AG10803 (cell line): ENCODE data around the gene CLDN16.

Source experiments
- DNase-seq: peaks from one replicate; pipeline ENCODE4 v3.0.0; 2010; ENCODE audit warnings: low read depth
- H3K4me3 ChIP-seq: 2 replicates; pipeline ENCODE4 v1.5.1; 2011; ENCODE audit warnings: mild to moderate bottlenecking, low read length, control low read depth
- CTCF ChIP-seq: conservative IDR thresholded peaks from 2 replicates; pipeline ENCODE4 v1.5.1; 2011; ENCODE audit warnings: mild to moderate bottlenecking, low read length, control low read depth, inconsistent platforms

CLDN16 gene

GRCh38 chr3:190385731-190386688 is 2.0 kb upstream of the CLDN16 start:
- DNase-seq, result peak; percentile 93
- TF ChIP-seq CTCF, result no peak
- H3K4me3 ChIP-seq, result no peak overlapping the region

GRCh38 chr3:190388703-190389102 is 740 bp downstream of the CLDN16 start:
- no peak for DNase-seq
- no peak overlapping the region for H3K4me3 ChIP-seq
- no peak for TF ChIP-seq CTCF

GRCh38 chr3:190396001-190396400 is 8.0 kb downstream of the CLDN16 start:
- no peak overlapping the region for H3K4me3 ChIP-seq
- no peak for DNase-seq
- no peak for TF ChIP-seq CTCF

- no peak overlapping the region for H3K4me3 ChIP-seq
- TF ChIP-seq CTCF, result no peak
- no peak for DNase-seq
Measured at GRCh38 chr3:190397889-190398288, 9.9 kb downstream of the CLDN16 start.

- no peak for DNase-seq
- TF ChIP-seq CTCF, result no peak
- H3K4me3 ChIP-seq, result no peak overlapping the region
Measured at GRCh38 chr3:190399677-190400076, 11.7 kb downstream of the CLDN16 start.

GRCh38 chr3:190401963-190402362 is 14.0 kb downstream of the CLDN16 start:
- no peak for DNase-seq
- no peak overlapping the region for H3K4me3 ChIP-seq
- no peak for TF ChIP-seq CTCF

- no peak for DNase-seq
- no peak overlapping the region for H3K4me3 ChIP-seq
- TF ChIP-seq CTCF, result no peak
Measured at GRCh38 chr3:190404715-190405114, 16.8 kb downstream of the CLDN16 start.
